Fibroblast of lung (primary cell): ENCODE measurements around the gene PDE4B. TPM values are rescaled to one million over a fixed set of nuclear protein-coding genes. Genes with fewer than 3 reads are reported as not detected.
A peak's percentile ranks its signal among the peaks of the same experiment; 100 is the strongest.

Source experiments
- DNase-seq, 2 donors: peaks; one replicate each; pipeline versions ENCODE4 v3.0.0 to v3.0.0-alpha.2; 2010; ENCODE audit warnings: low read depth in 2 of 2
- H2AFZ ChIP-seq: 2 replicates; pipeline ENCODE4 v1.5.1; 2012; ENCODE audit warnings: low read length, control low read depth, inconsistent platforms
- H3K27ac ChIP-seq: 2 replicates; pipeline ENCODE4 v1.5.1; 2011; ENCODE audit warnings: low read length, control low read depth; ENCODE audit not compliant: insufficient read depth
- H3K27me3 ChIP-seq: 2 replicates; pipeline ENCODE4 v1.5.1; 2011; ENCODE audit warnings: mild to moderate bottlenecking, low read length; ENCODE audit not compliant: control insufficient read depth, insufficient read depth
- H3K36me3 ChIP-seq: 2 replicates; pipeline ENCODE4 v1.5.1; 2011; ENCODE audit warnings: low read length; ENCODE audit not compliant: control insufficient read depth, insufficient read depth
- H3K4me1 ChIP-seq: 2 replicates; pipeline ENCODE4 v1.5.1; 2011; ENCODE audit warnings: low read length; ENCODE audit not compliant: control insufficient read depth, insufficient read depth; ENCODE audit errors: extremely low read depth
- H3K4me2 ChIP-seq: 2 replicates; pipeline ENCODE4 v1.5.1; 2011; ENCODE audit warnings: low read length, control low read depth; ENCODE audit not compliant: insufficient read depth; ENCODE audit errors: extremely low read depth
- H3K4me3 ChIP-seq, 4 experiments: fragments of 200-600 bp in 1 of 4; sonication (generic) in 1 of 4; replicated peaks in 1 of 4; 2 replicates each; pipeline ENCODE4 v1.5.1; 2011 to 2016; ENCODE audit warnings: low read length in 4 of 4, low read depth in 3 of 4, mild to moderate bottlenecking in 3 of 4, control low read depth in 2 of 4, inconsistent platforms in 1 of 4, mixed read lengths in 1 of 4; ENCODE audit not compliant: insufficient read depth in 1 of 4; ENCODE audit errors: control extremely low read depth in 1 of 4
- H3K79me2 ChIP-seq: 2 replicates; pipeline ENCODE4 v1.5.1; 2012; ENCODE audit warnings: mild to moderate bottlenecking, low read length, inconsistent platforms; ENCODE audit not compliant: control insufficient read depth, insufficient read depth
- H3K9ac ChIP-seq: 2 replicates; pipeline ENCODE4 v1.5.1; 2011; ENCODE audit warnings: mild to moderate bottlenecking, low read length, control low read depth; ENCODE audit not compliant: insufficient read depth
- H3K9me3 ChIP-seq: 2 replicates; pipeline ENCODE4 v1.5.1; 2012; ENCODE audit warnings: low read depth, low read length; ENCODE audit not compliant: control insufficient read depth, insufficient read depth
- H4K20me1 ChIP-seq: 2 replicates; pipeline ENCODE4 v1.5.1; 2011; ENCODE audit warnings: low read length; ENCODE audit not compliant: control insufficient read depth, insufficient read depth; ENCODE audit errors: extremely low read depth
- EZH2 ChIP-seq: IDR thresholded peaks from 2 replicates; pipeline ENCODE4 v1.5.1; 2012; ENCODE audit warnings: low read length, control low read depth, mild to moderate bottlenecking; ENCODE audit errors: missing control alignments
- polyA plus RNA-seq, 2 donors: library from polyadenylated mRNA; depleted of rRNA in 1 of 2; stranded (reverse) in 1 of 2; unstranded in 1 of 2; fragments of >200 nt; gene quantifications; 2 replicates each; pipeline ENCODE4 v1.2.1, GENCODE V29; 2011 to 2012; ENCODE audit warnings: missing spikeins in 1 of 2
- total RNA-seq: library from RNA; depleted of rRNA; stranded (reverse); fragments of >200 nt; gene quantifications from 2 replicates; pipeline ENCODE4 v1.2.1, GENCODE V29; 2014
- TF ChIP-seq, protein P1 (sequence below), 2 donors: IDR thresholded peaks in 1 of 2; conservative IDR thresholded peaks in 1 of 2; 1 replicate in 1 of 2; 2 replicates in 1 of 2; pipeline ENCODE4 v1.5.1; 2011 to 2012; ENCODE audit warnings: low read length in 2 of 2, control low read depth in 1 of 2, inconsistent platforms in 1 of 2, low read depth in 1 of 2, mild to moderate bottlenecking in 1 of 2

PDE4B gene
- total and polyA plus RNA-seq, 2 donors (not counting 1 experiment from before 2014, with no cell fraction given) = 3.7 to 19.8 TPM

DNA sequence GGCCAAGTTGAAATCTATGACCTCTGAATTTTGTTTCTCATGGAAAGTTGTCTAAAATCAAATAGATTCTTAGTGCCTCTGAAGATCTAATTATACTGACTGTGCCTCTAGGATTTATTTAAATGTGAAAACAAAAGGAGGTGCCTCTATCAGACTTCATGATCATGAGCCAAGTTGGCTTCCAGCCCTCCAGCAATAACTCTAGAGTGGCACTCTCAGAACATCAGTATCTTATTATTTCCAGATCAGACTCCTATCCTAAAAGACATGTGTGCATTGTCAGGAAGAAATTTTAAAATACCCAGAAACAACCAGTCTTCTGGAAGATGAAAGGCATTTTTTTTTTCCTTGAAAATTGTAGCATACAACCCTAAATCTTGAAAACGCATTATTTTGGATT, 368.0 kb downstream of the PDE4B start:
- no peak overlapping the region for H3K4me3 ChIP-seq
- no peak overlapping the region for H3K27ac ChIP-seq
- no peak for DNase-seq
- H3K9ac ChIP-seq = no peak overlapping the region
- H3K27me3 ChIP-seq = no peaks in the 10 kb centered on the region
- no peaks in the 10 kb centered on the region for H3K9me3 ChIP-seq
- H3K4me2 ChIP-seq = no peak overlapping the region
- no peak for TF ChIP-seq EZH2
- TF ChIP-seq, protein P1, sequence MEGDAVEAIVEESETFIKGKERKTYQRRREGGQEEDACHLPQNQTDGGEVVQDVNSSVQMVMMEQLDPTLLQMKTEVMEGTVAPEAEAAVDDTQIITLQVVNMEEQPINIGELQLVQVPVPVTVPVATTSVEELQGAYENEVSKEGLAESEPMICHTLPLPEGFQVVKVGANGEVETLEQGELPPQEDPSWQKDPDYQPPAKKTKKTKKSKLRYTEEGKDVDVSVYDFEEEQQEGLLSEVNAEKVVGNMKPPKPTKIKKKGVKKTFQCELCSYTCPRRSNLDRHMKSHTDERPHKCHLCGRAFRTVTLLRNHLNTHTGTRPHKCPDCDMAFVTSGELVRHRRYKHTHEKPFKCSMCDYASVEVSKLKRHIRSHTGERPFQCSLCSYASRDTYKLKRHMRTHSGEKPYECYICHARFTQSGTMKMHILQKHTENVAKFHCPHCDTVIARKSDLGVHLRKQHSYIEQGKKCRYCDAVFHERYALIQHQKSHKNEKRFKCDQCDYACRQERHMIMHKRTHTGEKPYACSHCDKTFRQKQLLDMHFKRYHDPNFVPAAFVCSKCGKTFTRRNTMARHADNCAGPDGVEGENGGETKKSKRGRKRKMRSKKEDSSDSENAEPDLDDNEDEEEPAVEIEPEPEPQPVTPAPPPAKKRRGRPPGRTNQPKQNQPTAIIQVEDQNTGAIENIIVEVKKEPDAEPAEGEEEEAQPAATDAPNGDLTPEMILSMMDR (conservative IDR thresholded peaks at IDR 0.05 in 1 of 2, IDR thresholded peaks at IDR 0.05 in 1 of 2; ENCODE audit: low read depth in 1 of 2, low read length in 2 of 2) = no peak
- no peaks in the 10 kb centered on the region for H3K36me3 ChIP-seq
- H3K4me1 ChIP-seq = no peaks in the 10 kb centered on the region
- H3K79me2 ChIP-seq = no peaks in the 10 kb centered on the region
- H4K20me1 ChIP-seq = no peaks in the 10 kb centered on the region
- H2AFZ ChIP-seq = no peak overlapping the region

DNA sequence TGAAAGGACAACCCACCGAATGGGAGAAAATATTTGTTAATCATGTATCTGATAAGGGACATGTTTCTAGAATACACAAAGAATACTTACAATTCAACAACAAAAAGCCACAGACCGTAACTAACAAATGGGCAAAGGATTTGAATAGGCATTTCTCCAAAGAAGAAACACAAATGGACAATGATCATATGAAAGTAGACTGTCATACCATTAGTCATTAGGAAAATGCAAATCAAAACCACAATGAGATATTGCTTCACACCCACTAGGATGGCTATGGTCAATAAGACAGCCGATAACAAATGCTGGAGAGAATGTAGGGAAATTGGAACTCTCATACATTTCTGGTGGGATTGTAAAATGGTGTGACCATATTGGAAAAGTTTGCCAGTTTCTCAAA, 374.1 kb downstream of the PDE4B start:
- Histone ChIP-seq H3K9ac (no peak overlapping the region), H3K27me3 (no peaks in the 10 kb centered on the region), H4K20me1 (no peaks in the 10 kb centered on the region), H3K4me3 (no peak overlapping the region), H3K4me2 (no peak overlapping the region), H3K27ac (no peak overlapping the region), H2AFZ (no peak overlapping the region), H3K9me3 (no peaks in the 10 kb centered on the region), H3K36me3 (no peaks in the 10 kb centered on the region), H3K79me2 (no peaks in the 10 kb centered on the region), H3K4me1 (no peaks in the 10 kb centered on the region)
- peak in 1 of 2 donors; percentile 59 for DNase-seq
- TF ChIP-seq, protein P1 (conservative IDR thresholded peaks at IDR 0.05 in 1 of 2, IDR thresholded peaks at IDR 0.05 in 1 of 2; ENCODE audit: low read depth in 1 of 2, low read length in 2 of 2) = no peak
- TF ChIP-seq EZH2 = no peak

DNA sequence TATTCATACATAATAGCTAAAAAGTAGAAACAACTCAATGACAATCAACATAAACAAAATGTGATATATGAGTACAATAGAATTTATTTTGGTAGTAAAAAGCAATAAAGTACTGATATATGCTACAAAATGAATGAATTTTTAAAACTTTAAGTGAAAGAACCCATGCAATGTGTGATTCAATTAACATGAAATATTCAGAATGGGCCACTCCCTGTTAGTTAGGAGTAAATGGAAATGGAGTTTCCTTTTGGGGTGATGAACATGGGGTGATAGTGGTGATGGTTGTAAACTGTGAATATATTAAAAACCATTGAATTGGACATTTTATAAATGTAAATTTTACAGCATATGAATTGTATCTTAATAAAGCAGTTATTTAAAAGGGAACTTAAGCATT, 374.6 kb downstream of the PDE4B start:
- no peaks in the 10 kb centered on the region for H3K79me2 ChIP-seq
- no peak for DNase-seq
- H3K27me3 ChIP-seq = no peaks in the 10 kb centered on the region
- no peak overlapping the region for H3K27ac ChIP-seq
- H3K36me3 ChIP-seq = no peaks in the 10 kb centered on the region
- H3K9me3 ChIP-seq = no peaks in the 10 kb centered on the region
- H2AFZ ChIP-seq = no peak overlapping the region
- no peak overlapping the region for H3K4me2 ChIP-seq
- no peak overlapping the region for H3K9ac ChIP-seq
- no peaks in the 10 kb centered on the region for H4K20me1 ChIP-seq
- H3K4me3 ChIP-seq = no peak overlapping the region
- no peak for TF ChIP-seq EZH2
- TF ChIP-seq, protein P1 (conservative IDR thresholded peaks at IDR 0.05 in 1 of 2, IDR thresholded peaks at IDR 0.05 in 1 of 2; ENCODE audit: low read depth in 1 of 2, low read length in 2 of 2) = no peak
- H3K4me1 ChIP-seq = no peaks in the 10 kb centered on the region
